AG04449 (cell line): ENCODE data around the gene TMEM11.
"Not testable (repeated sequence)": the region's sequence is repeated elsewhere in the genome, so short reads cannot be mapped to it uniquely, and the experiment has no call there.

ENCODE experiments used
- CTCF ChIA-PET: fragments of 350-600 bp; formaldehyde crosslinking; extraction: SDS; loops from one replicate; lab custom pipeline; 2021; ENCODE audit warnings: antibody characterized with exemption; lab: Yijun Ruan, JAX
- POLR2A ChIA-PET: fragments of 400-600, 350-600 bp; formaldehyde crosslinking; extraction: SDS; loops from one replicate; lab custom pipeline; 2020; ENCODE audit warnings: antibody characterized with exemption, inconsistent platforms; lab: Yijun Ruan, JAX
- DNase-seq: peaks from one replicate; pipeline ENCODE4 v3.0.0-alpha.2; 2010; ENCODE audit warnings: low read depth, low spot score
- H3K4me3 ChIP-seq: 2 replicates; pipeline ENCODE4 v1.5.1; 2011; ENCODE audit warnings: low read depth, mild to moderate bottlenecking, control low read depth, low read length
- TF ChIP-seq, protein P1 (sequence below): IDR thresholded peaks from one replicate; pipeline ENCODE4 v1.5.1; 2011; ENCODE audit warnings: mild to moderate bottlenecking, moderate library complexity, low read length, control low read depth, inconsistent platforms; ENCODE audit not compliant: insufficient read depth; ENCODE audit errors: missing control alignments

The TMEM11 gene

GRCh38 chr17:21194703-21195102 lies 19.3 kb downstream of the TMEM11 start:
- no peak overlapping the region for H3K4me3 ChIP-seq
- TF ChIP-seq, protein P1, sequence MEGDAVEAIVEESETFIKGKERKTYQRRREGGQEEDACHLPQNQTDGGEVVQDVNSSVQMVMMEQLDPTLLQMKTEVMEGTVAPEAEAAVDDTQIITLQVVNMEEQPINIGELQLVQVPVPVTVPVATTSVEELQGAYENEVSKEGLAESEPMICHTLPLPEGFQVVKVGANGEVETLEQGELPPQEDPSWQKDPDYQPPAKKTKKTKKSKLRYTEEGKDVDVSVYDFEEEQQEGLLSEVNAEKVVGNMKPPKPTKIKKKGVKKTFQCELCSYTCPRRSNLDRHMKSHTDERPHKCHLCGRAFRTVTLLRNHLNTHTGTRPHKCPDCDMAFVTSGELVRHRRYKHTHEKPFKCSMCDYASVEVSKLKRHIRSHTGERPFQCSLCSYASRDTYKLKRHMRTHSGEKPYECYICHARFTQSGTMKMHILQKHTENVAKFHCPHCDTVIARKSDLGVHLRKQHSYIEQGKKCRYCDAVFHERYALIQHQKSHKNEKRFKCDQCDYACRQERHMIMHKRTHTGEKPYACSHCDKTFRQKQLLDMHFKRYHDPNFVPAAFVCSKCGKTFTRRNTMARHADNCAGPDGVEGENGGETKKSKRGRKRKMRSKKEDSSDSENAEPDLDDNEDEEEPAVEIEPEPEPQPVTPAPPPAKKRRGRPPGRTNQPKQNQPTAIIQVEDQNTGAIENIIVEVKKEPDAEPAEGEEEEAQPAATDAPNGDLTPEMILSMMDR = no peak
- CTCF ChIA-PET = interaction anchor here (0.7 to 2.2 kb wide), 4 partner anchors 18 to 86 kb away, joined by 3 to 6 read pairs (median 3); partner anchors contain the start of gene TMEM11
- DNase-seq = no peak
- POLR2A ChIA-PET = no interaction called here

- DNase-seq = no peak
- CTCF ChIA-PET = interaction anchor here (0.7 to 1.5 kb wide), 3 partner anchors 56 to 86 kb away, joined by 3 read pairs; no protein-coding TSS in a partner anchor
- H3K4me3 ChIP-seq = no peak overlapping the region
- TF ChIP-seq, protein P1 = no peak
- POLR2A ChIA-PET = no interaction called here
Measured at GRCh38 chr17:21194226-21194625, 19.7 kb downstream of the TMEM11 start.

GRCh38 chr17:21193031-21193430 lies 20.9 kb downstream of the TMEM11 start:
- CTCF ChIA-PET = interaction anchor here (1.0 to 1.5 kb wide), 2 partner anchors 64 to 73 kb away, joined by 3 to 4 read pairs; no protein-coding TSS in a partner anchor
- POLR2A ChIA-PET = interaction anchor here (0.7 kb wide), 1 partner anchor 107 kb away, joined by 3 read pairs; no protein-coding TSS in a partner anchor
- TF ChIP-seq, protein P1 = no peak
- H3K4me3 ChIP-seq = no peak overlapping the region
- no peak for DNase-seq

DNA sequence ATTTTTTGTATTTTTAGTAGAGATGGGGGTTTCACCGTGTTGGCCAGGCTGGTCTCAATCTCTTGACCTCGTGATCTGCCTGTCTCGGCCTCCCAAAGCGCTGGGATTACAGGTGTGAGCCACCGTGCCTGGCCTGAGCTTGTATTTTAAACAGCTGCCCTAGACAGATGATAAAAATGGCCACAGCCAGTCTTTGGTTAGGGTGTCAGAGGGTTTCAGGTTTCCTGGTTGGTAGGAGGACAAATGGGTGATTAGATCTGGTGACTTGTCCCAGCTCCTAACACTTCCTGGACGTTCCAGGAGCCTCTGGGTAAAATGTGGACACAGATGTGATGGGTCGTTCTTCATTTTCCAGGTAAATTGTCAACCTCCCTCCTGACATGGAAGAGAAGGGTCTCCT lies 21.5 kb downstream of the TMEM11 start:
- CTCF ChIA-PET = interaction anchor here (1.0 kb wide), 1 partner anchor 63 kb away, joined by 4 read pairs; no protein-coding TSS in a partner anchor
- POLR2A ChIA-PET, DNase-seq, H3K4me3 ChIP-seq: not testable (repeated sequence)

- DNase-seq = no peak
- TF ChIP-seq, protein P1 = no peak
- CTCF ChIA-PET = interaction anchor here (1.8 kb wide), 1 partner anchor 9 kb away, joined by 4 read pairs; no protein-coding TSS in a partner anchor
Measured at GRCh38 chr17:21191698-21192097, 22.3 kb downstream of the TMEM11 start.

GRCh38 chr17:21190078-21190477 lies 23.9 kb downstream of the TMEM11 start:
- no peak for DNase-seq
- TF ChIP-seq, protein P1 = no peak
- ChIA-PET CTCF (interaction anchor here (1.8 kb wide), 1 partner anchor 10 kb away, joined by 4 read pairs; no protein-coding TSS in a partner anchor), POLR2A (no interaction called here)
- no peak overlapping the region for H3K4me3 ChIP-seq

More at GRCh38 chr17:21191698-21192097, 22.3 kb downstream of the TMEM11 start:
- POLR2A ChIA-PET = no interaction called here
- H3K4me3 ChIP-seq = no peak overlapping the region

DNA sequence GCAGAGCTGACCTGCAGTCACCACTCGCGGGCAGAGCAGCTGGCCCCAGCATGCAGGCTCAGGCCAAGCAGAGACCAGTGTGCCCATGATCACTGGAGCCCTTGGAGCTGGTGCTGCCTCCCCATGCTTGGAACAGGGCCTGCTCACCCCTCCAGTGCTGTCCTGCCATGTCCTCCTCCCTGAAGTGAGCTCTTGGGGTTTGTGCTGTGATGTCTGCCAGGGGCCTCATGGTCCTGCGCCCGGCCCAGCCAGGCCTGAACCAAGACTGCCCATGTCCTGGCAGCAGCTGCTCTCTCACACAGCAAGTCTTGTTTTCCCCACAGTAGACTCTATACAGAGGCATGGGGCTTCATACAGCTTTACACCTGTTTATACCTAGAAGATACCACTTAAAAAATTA lies 24.6 kb downstream of the TMEM11 start:
- POLR2A ChIA-PET = no interaction called here

More for the DNA sequence above, 24.6 kb downstream of the TMEM11 start:
- no peak for DNase-seq
- no peak overlapping the region for H3K4me3 ChIP-seq
- CTCF ChIA-PET = no interaction called here
- TF ChIP-seq, protein P1 = no peak
